K562 (cell line): ENCODE results near the gene TFCP2. TPM values are rescaled to one million over a fixed set of nuclear protein-coding genes. Genes with fewer than 3 reads are reported as not detected.

ENCODE experiments used
- ETS2 ChIP-seq: IDR thresholded peaks from 2 replicates; pipeline ENCODE4 v1.6.1; 2016; ENCODE audit warnings: borderline replicate concordance, missing genetic modification characterization, mild to moderate bottlenecking, moderate library complexity, missing compliant biosample characterization; ENCODE audit not compliant: poor library complexity, severe bottlenecking
- HNRNPUL1 ChIP-seq: fragments of 200-400 bp; formaldehyde crosslinking; IDR thresholded peaks from 2 replicates; pipeline ENCODE4 v1.6.1; 2017; ENCODE audit warnings: low read length
- IFI16 ChIP-seq: fragments of 250-450 bp; sonication (Bioruptor Pico); IDR thresholded peaks from 2 replicates; pipeline ENCODE4 v2.1.2; 2022; ENCODE audit warnings: mild to moderate bottlenecking, inconsistent platforms
- JUND ChIP-seq, 2 experiments: IDR thresholded peaks; 2 replicates in 1 of 2; 3 replicates in 1 of 2; pipeline ENCODE4 v1.6.1; 2011; ENCODE audit warnings: borderline replicate concordance in 2 of 2, low read depth in 2 of 2, low read length in 2 of 2, improper control_type of control experiment in 1 of 2, missing biosample characterization in 1 of 2, missing genetic modification characterization in 1 of 2, missing genetic modification reagents in 1 of 2
- KDM2B ChIP-seq: fragments of 250-450 bp; sonication (Bioruptor Pico); IDR thresholded peaks from 2 replicates; pipeline ENCODE4 v1.8.0; 2021; ENCODE audit warnings: mild to moderate bottlenecking, moderate library complexity
- KLF13 ChIP-seq: fragments of 450-650 bp; IDR thresholded peaks from 2 replicates; pipeline ENCODE4 v1.6.1; 2016; ENCODE audit warnings: missing genetic modification characterization, low read depth, mild to moderate bottlenecking, missing compliant biosample characterization, moderate library complexity, borderline replicate concordance
- L3MBTL2 ChIP-seq: fragments of 450-650 bp; IDR thresholded peaks from 2 replicates; pipeline ENCODE4 v1.6.1; 2016; ENCODE audit warnings: mild to moderate bottlenecking, moderate library complexity
- NCOA6 ChIP-seq: fragments of 450-650 bp; IDR thresholded peaks from 2 replicates; pipeline ENCODE4 v1.6.1; 2017; ENCODE audit warnings: mild to moderate bottlenecking
- SMAD4 ChIP-seq: fragments of 250-450 bp; sonication (Bioruptor Pico); conservative IDR thresholded peaks from 2 replicates; pipeline ENCODE4 v1.8.0; 2021; ENCODE audit warnings: inconsistent platforms, mild to moderate bottlenecking, moderate library complexity
- SOX6 ChIP-seq: fragments of 450-650 bp; IDR thresholded peaks from 2 replicates; pipeline ENCODE4 v1.6.1; 2014; ENCODE audit warnings: mild to moderate bottlenecking
- ZBTB33 ChIP-seq: sonication (generic); formaldehyde crosslinking; IDR thresholded peaks from 2 replicates; pipeline ENCODE4 v1.8.1; 2023; ENCODE audit warnings: mild to moderate bottlenecking, missing genetic modification reagents
- ZNF253 ChIP-seq: fragments of 250-450 bp; sonication (Bioruptor Pico); conservative IDR thresholded peaks from 2 replicates; pipeline ENCODE4 v1.6.1; 2021; ENCODE audit warnings: mild to moderate bottlenecking
- ZNF311 ChIP-seq: fragments of 250-450 bp; sonication (Bioruptor Pico); IDR thresholded peaks from 2 replicates; pipeline ENCODE4 v1.4.0; 2020; ENCODE audit warnings: mild to moderate bottlenecking, moderate library complexity
- ZNF766 ChIP-seq: fragments of 200-800 bp; sonication (Bioruptor generic); conservative IDR thresholded peaks from 2 replicates; pipeline ENCODE4 v1.6.1; 2016; ENCODE audit warnings: missing genetic modification characterization, missing compliant biosample characterization
- polyA plus RNA-seq, 8 experiments: library from polyadenylated mRNA; depleted of rRNA in 4 of 8; stranded (reverse) in 5 of 8; unstranded in 3 of 8; fragments of >200 nt; fragmentation: Nextera tagmentation in 2 of 8; fragmentation: Illumina TruSeq in 1 of 8; extraction: Ambion mirVana in 2 of 8; extraction: Trizol in 1 of 8; gene quantifications; 2 replicates each; pipeline versions ENCODE4 v1.2.1 to v1.2.3, GENCODE V29; 2011 to 2014; ENCODE audit warnings: inconsistent platforms in 1 of 8, missing spikeins in 1 of 8
- total RNA-seq, 7 experiments: library from RNA; depleted of rRNA in 6 of 7; stranded (reverse); fragments of >200 nt in 6 of 7; fragmentation: Illumina TruSeq in 2 of 7; extraction: Trizol in 2 of 7; gene quantifications; 2 replicates each; pipeline versions ENCODE4 v1.2.1 to v1.2.3, GENCODE V29; 2011 to 2021; ENCODE audit warnings: low replicate concordance in 1 of 7
- TF ChIP-seq, protein P1 (sequence below): fragments of 200-800 bp; sonication (Bioruptor generic); IDR thresholded peaks from 2 replicates; pipeline ENCODE4 v1.6.1; 2017; ENCODE audit warnings: missing genetic modification characterization, missing compliant biosample characterization
- TF ChIP-seq, protein P2 (sequence below): sonication (generic); formaldehyde crosslinking; IDR thresholded peaks from 2 replicates; pipeline ENCODE4 v1.9.0; 2022; ENCODE audit warnings: mild to moderate bottlenecking, missing genetic modification reagents
- TF ChIP-seq, protein P3 (sequence below): sonication (generic); formaldehyde crosslinking; IDR thresholded peaks from 2 replicates; pipeline ENCODE4 v1.8.0; 2022; ENCODE audit warnings: missing genetic modification reagents, mild to moderate bottlenecking, borderline replicate concordance
- TF ChIP-seq, protein P4 (sequence below): sonication (generic); formaldehyde crosslinking; IDR thresholded peaks from 2 replicates; pipeline ENCODE4 v1.8.1; 2022; ENCODE audit warnings: missing genetic modification reagents

TFCP2 gene
- total and polyA plus RNA-seq, 9 of the 15 experiments (the other 6 are each of a cell fraction or from before 2014, with no cell fraction given), result 8.0 to 38.9 (median 19.3) TPM

DNA sequence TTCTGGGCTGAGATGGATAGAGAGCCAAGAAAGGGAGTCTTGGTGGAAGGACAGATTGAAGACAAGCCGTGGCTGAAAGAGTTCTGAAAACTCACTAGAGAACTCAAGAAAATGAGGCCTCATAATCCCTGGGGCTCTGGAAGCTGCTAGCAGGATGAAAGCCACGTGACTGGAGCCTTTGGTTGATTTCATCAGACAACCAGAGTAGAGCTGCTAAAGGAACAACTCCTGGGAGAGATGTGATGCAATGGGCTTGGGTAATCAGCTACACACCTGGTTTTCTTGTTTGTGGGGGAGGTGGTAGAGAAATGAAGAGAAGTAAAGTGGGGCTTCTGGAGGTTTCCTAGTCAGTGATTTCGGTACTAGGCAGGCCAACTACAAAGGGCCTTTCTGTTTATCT is 102.9 kb downstream of the TFCP2 start (continued):
- TF ChIP-seq, protein P1, sequence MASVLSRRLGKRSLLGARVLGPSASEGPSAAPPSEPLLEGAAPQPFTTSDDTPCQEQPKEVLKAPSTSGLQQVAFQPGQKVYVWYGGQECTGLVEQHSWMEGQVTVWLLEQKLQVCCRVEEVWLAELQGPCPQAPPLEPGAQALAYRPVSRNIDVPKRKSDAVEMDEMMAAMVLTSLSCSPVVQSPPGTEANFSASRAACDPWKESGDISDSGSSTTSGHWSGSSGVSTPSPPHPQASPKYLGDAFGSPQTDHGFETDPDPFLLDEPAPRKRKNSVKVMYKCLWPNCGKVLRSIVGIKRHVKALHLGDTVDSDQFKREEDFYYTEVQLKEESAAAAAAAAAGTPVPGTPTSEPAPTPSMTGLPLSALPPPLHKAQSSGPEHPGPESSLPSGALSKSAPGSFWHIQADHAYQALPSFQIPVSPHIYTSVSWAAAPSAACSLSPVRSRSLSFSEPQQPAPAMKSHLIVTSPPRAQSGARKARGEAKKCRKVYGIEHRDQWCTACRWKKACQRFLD (CRISPR knock-in tag), result no peak
- TF ChIP-seq L3MBTL2 (peak; percentile 89), ZNF766 (CRISPR knock-in tag) (0 out of 2 replicates have a peak, but pooled peaks have one; percentile 19), KLF13 (tag) (no peak), KDM2B (CRISPR knock-in tag) (no peak), NCOA6 (no peak), SMAD4 (CRISPR knock-in tag) (peak; percentile 80), ETS2 (tag) (no peak), SOX6 (peak; percentile 44; the same call in 1 of the 2 replicates), JUND (IDR thresholded peaks at IDR 0.05; ENCODE audit: borderline replicate concordance, low read depth, low read length) (0 out of 2 replicates have a peak, but pooled peaks have one; percentile 27), JUND (tag; IDR thresholded peaks at IDR 0.05; ENCODE audit: borderline replicate concordance, low read depth, low read length) (no peak; the same call in 2 of the 3 replicates), HNRNPUL1 (no peak), IFI16 (no peak), ZBTB33 (CRISPR knock-in tag) (peak; percentile 7; the same call in 1 of the 2 replicates), ZNF253 (CRISPR knock-in tag) (no peak), ZNF311 (CRISPR knock-in tag) (no peak)
- TF ChIP-seq, protein P2, sequence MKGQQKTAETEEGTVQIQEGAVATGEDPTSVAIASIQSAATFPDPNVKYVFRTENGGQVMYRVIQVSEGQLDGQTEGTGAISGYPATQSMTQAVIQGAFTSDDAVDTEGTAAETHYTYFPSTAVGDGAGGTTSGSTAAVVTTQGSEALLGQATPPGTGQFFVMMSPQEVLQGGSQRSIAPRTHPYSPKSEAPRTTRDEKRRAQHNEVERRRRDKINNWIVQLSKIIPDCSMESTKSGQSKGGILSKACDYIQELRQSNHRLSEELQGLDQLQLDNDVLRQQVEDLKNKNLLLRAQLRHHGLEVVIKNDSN (CRISPR knock-in tag), result peak; percentile 74
- TF ChIP-seq, protein P3, sequence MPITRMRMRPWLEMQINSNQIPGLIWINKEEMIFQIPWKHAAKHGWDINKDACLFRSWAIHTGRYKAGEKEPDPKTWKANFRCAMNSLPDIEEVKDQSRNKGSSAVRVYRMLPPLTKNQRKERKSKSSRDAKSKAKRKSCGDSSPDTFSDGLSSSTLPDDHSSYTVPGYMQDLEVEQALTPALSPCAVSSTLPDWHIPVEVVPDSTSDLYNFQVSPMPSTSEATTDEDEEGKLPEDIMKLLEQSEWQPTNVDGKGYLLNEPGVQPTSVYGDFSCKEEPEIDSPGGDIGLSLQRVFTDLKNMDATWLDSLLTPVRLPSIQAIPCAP (CRISPR knock-in tag), result no peak
- TF ChIP-seq, protein P4, sequence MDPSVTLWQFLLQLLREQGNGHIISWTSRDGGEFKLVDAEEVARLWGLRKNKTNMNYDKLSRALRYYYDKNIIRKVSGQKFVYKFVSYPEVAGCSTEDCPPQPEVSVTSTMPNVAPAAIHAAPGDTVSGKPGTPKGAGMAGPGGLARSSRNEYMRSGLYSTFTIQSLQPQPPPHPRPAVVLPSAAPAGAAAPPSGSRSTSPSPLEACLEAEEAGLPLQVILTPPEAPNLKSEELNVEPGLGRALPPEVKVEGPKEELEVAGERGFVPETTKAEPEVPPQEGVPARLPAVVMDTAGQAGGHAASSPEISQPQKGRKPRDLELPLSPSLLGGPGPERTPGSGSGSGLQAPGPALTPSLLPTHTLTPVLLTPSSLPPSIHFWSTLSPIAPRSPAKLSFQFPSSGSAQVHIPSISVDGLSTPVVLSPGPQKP (CRISPR knock-in tag), result no peak
